Measurements from ENCODE around the gene ZNRF1. TPM values are rescaled to one million over a fixed set of nuclear protein-coding genes. Genes with fewer than 3 reads are reported as not detected.
"Not testable (repeated sequence)": the region's sequence is repeated elsewhere in the genome, so short reads cannot be mapped to it uniquely, and the experiment has no call there.

Gene ZNRF1
- total RNA-seq, 1 donor from 2014 or later = 2.8 TPM

GRCh38 chr16:75088934-75089333 lies 90.1 kb downstream of the ZNRF1 start:
- H3K27ac Mint-ChIP-seq = no peak overlapping the region
- no peak for TF ChIP-seq CTCF (IDR thresholded peaks at IDR 0.05)
- no peaks in the 10 kb centered on the region for H3K36me3 Mint-ChIP-seq (ENCODE audit: low read depth)
- H3K4me1 Mint-ChIP-seq = no peaks in the 10 kb centered on the region
- H3K27me3 Mint-ChIP-seq = peaks cover 6% of the 10 kb centered on the region
- intact Hi-C loops (cut with micrococcal nuclease) = no loop called here
- no peak for DNase-seq
- CTCF ChIA-PET = interaction anchor here (1.4 kb wide), 1 partner anchor 90 kb away, joined by 4 read pairs; the partner anchor contains the start of gene ZNRF1
- no peak for ATAC-seq (ENCODE audit: low read depth)
- H3K4me3 Mint-ChIP-seq = no peak overlapping the region
- no peaks in the 10 kb centered on the region for H3K9me3 Mint-ChIP-seq
- POLR2A ChIA-PET = no interaction called here

GRCh38 chr16:75089486-75090202 lies 90.8 kb downstream of the ZNRF1 start:
- CTCF ChIA-PET = interaction anchor here (1.1 kb wide), 1 partner anchor 22 kb away, joined by 5 read pairs; no protein-coding TSS in a partner anchor
- no peak for ATAC-seq (ENCODE audit: low read depth)

GRCh38 chr16:75090899-75091298 lies 92.1 kb downstream of the ZNRF1 start:
- ATAC-seq (ENCODE audit: low read depth); intact Hi-C loops (cut with micrococcal nuclease); H3K27ac Mint-ChIP-seq; H3K4me1 Mint-ChIP-seq; H3K9me3 Mint-ChIP-seq; POLR2A ChIA-PET; CTCF ChIA-PET; DNase-seq; H3K27me3 Mint-ChIP-seq; H3K4me3 Mint-ChIP-seq; H3K36me3 Mint-ChIP-seq (ENCODE audit: low read depth): not testable (repeated sequence)

More at GRCh38 chr16:75089486-75090202, 90.8 kb downstream of the ZNRF1 start:
- Mint-ChIP-seq H3K4me3 (no peak overlapping the region), H3K27ac (no peak overlapping the region), H3K27me3 (peaks cover 4% of the 10 kb centered on the region), H3K36me3 (ENCODE audit: low read depth) (no peaks in the 10 kb centered on the region), H3K9me3 (no peaks in the 10 kb centered on the region), H3K4me1 (no peaks in the 10 kb centered on the region)
- no peak for DNase-seq
- no peak for TF ChIP-seq CTCF (IDR thresholded peaks at IDR 0.05)
- POLR2A ChIA-PET = no interaction called here
- intact Hi-C loops (cut with micrococcal nuclease) = no loop called here

GRCh38 chr16:75091619-75092018 lies 92.8 kb downstream of the ZNRF1 start:
- DNase-seq; POLR2A ChIA-PET; ATAC-seq (ENCODE audit: low read depth); H3K27me3 Mint-ChIP-seq; H3K27ac Mint-ChIP-seq; H3K4me3 Mint-ChIP-seq; H3K9me3 Mint-ChIP-seq; CTCF ChIA-PET; intact Hi-C loops (cut with micrococcal nuclease); H3K4me1 Mint-ChIP-seq; H3K36me3 Mint-ChIP-seq (ENCODE audit: low read depth): not testable (repeated sequence)

- H3K9me3 Mint-ChIP-seq = no peaks in the 10 kb centered on the region
- TF ChIP-seq CTCF (IDR thresholded peaks at IDR 0.05) = no peak
- H3K4me1 Mint-ChIP-seq = peaks cover 2% of the 10 kb centered on the region
- ChIA-PET POLR2A (no interaction called here), CTCF (no interaction called here)
- H3K27ac Mint-ChIP-seq = no peak overlapping the region
- DNase-seq (no peak), ATAC-seq (ENCODE audit: low read depth) (no peak)
- no peaks in the 10 kb centered on the region for H3K36me3 Mint-ChIP-seq (ENCODE audit: low read depth)
- peaks cover 7% of the 10 kb centered on the region for H3K27me3 Mint-ChIP-seq
- intact Hi-C loops (cut with micrococcal nuclease) = no loop called here
- H3K4me3 Mint-ChIP-seq = no peak overlapping the region
These were observed 94.0 kb downstream of the ZNRF1 start for GRCh38 chr16:75092777-75093176.

GRCh38 chr16:75093598-75094540 lies 95.0 kb downstream of the ZNRF1 start:
- intact Hi-C loops (cut with micrococcal nuclease) = no loop called here
- ChIA-PET POLR2A (no interaction called here), CTCF (no interaction called here)
- Mint-ChIP-seq H3K4me1 (peaks cover 6% of the 10 kb centered on the region), H3K27me3 (peaks cover 7% of the 10 kb centered on the region), H3K4me3 (no peak overlapping the region), H3K9me3 (no peaks in the 10 kb centered on the region), H3K27ac (no peak overlapping the region), H3K36me3 (ENCODE audit: low read depth) (no peaks in the 10 kb centered on the region)
- TF ChIP-seq CTCF (IDR thresholded peaks at IDR 0.05) = no peak
- no peak for DNase-seq
- no peak for ATAC-seq (ENCODE audit: low read depth)

Data from activated B cell treated with CpG ODN at 0.5 μM for 24 hours (primary cell).